Upper lobe of right lung (tissue), 1 donor: Measurements from ENCODE around the gene CMSS1. TPM values are rescaled to one million over a fixed set of nuclear protein-coding genes. Genes with fewer than 3 reads are reported as not detected.

ENCODE experiments used
- ATAC-seq: fragments of 200-7000 bp; cut with Tn5 transposase; one replicate; pipeline ENCODE4 v1.9.1; 2020; ENCODE audit warnings: mild to moderate bottlenecking, moderate library complexity
- DNase-seq: peaks from one replicate; pipeline ENCODE4 v3.0.0-alpha.2; 2020
- H3K27ac ChIP-seq: fragments of 200-600 bp; one replicate; pipeline ENCODE4 v1.8.0; 2022
- H3K27me3 ChIP-seq: fragments of 200-600 bp; one replicate; pipeline ENCODE4 v1.8.0; 2022; ENCODE audit warnings: mild to moderate bottlenecking
- H3K36me3 ChIP-seq: fragments of 200-600 bp; one replicate; pipeline ENCODE4 v1.8.0; 2022
- H3K4me1 ChIP-seq: fragments of 200-600 bp; one replicate; pipeline ENCODE4 v1.8.0; 2022
- H3K4me3 ChIP-seq: fragments of 200-600 bp; one replicate; pipeline ENCODE4 v1.8.0; 2022; ENCODE audit warnings: mild to moderate bottlenecking
- H3K9me3 ChIP-seq: fragments of 200-600 bp; one replicate; pipeline ENCODE4 v1.8.0; 2022
- intact Hi-C: fragments of 100-400 bp; cut with DNase I; formaldehyde crosslinking; loops from one replicate; pipeline ENCODE4 v1.11.0; 2022
- total RNA-seq: library from RNA; stranded (reverse); fragmentation: NEBNext Ultra II Directional; extraction: Animal tissue kit (Norgen Biotek cat#: 25700); gene quantifications from one replicate; pipeline ENCODE4 v1.2.1, GENCODE V29; 2021
- TF ChIP-seq, protein P1 (sequence below): fragments of 200-600 bp; IDR thresholded peaks from one replicate; pipeline ENCODE4 v1.8.0; 2022; ENCODE audit warnings: antibody characterized with exemption
- donor health status: DM: no; HTN: yes; CAD: no; lungs with severe emphysema.

Gene CMSS1
- total RNA-seq, 1 donor from 2014 or later: 20.6 TPM

DNA sequence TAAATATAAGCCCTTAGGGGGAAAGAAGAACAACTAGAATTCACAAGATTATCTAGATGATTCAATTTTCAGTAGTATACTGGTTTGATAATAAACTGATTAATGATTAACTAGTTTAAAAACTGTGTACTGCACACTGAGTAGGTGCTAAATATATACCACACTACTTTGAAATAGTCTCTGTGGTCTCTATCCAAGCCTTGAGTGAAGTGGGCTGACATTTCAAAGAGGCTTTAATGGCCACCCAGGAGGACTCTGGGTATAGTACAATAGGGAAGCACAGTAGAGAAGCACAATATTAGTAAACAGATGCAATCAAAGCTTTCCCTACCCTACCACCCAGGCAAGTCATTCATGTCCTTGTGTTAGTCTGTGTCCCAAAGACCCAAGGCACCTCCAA is 249.9 kb downstream of the CMSS1 start:
- intact Hi-C loops: loop anchor here (10.0 kb wide), 1 partner anchor 187 kb away; no protein-coding TSS in a partner anchor

DNA sequence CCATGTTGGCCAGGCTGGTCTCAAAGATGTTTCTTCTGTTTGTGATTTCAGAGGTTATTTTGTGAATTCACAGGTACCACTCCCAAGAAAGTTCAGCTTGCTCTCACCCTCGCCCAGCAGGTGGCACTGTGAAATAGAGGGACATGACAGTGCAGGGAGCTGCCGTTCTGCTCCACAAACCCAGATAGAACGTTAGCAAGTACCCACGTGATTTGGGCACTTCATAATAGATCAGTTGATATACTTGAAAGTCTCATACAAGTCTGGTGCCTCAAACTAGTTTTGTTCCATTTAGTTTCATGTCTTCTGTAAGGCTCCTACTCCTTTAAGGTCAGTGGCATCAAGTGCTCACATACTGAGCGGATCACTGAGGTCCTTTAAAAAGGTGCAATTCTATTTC is 251.2 kb downstream of the CMSS1 start:
- Histone ChIP-seq H3K4me1 (peaks cover 18% of the 10 kb centered on the region), H3K36me3 (no peaks in the 10 kb centered on the region), H3K27ac (no peak overlapping the region), H3K27me3 (no peaks in the 10 kb centered on the region), H3K4me3 (no peak overlapping the region), H3K9me3 (no peaks in the 10 kb centered on the region)
- peak; percentile 88 for DNase-seq
- intact Hi-C loops: loop anchor here (10.0 kb wide), 1 partner anchor 186 kb away; no protein-coding TSS in a partner anchor
- ATAC-seq: peak; percentile 97
- TF ChIP-seq, protein P1, sequence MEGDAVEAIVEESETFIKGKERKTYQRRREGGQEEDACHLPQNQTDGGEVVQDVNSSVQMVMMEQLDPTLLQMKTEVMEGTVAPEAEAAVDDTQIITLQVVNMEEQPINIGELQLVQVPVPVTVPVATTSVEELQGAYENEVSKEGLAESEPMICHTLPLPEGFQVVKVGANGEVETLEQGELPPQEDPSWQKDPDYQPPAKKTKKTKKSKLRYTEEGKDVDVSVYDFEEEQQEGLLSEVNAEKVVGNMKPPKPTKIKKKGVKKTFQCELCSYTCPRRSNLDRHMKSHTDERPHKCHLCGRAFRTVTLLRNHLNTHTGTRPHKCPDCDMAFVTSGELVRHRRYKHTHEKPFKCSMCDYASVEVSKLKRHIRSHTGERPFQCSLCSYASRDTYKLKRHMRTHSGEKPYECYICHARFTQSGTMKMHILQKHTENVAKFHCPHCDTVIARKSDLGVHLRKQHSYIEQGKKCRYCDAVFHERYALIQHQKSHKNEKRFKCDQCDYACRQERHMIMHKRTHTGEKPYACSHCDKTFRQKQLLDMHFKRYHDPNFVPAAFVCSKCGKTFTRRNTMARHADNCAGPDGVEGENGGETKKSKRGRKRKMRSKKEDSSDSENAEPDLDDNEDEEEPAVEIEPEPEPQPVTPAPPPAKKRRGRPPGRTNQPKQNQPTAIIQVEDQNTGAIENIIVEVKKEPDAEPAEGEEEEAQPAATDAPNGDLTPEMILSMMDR: peak; percentile 80

More for the DNA sequence above, 249.9 kb downstream of the CMSS1 start:
- DNase-seq (no peak), ATAC-seq (no peak)
- no peak overlapping the region for H3K27ac ChIP-seq
- H3K4me3 ChIP-seq: no peak overlapping the region
- no peaks in the 10 kb centered on the region for H3K27me3 ChIP-seq
- no peaks in the 10 kb centered on the region for H3K9me3 ChIP-seq
- TF ChIP-seq, protein P1: no peak
- peaks cover 20% of the 10 kb centered on the region for H3K4me1 ChIP-seq
- no peaks in the 10 kb centered on the region for H3K36me3 ChIP-seq

DNA sequence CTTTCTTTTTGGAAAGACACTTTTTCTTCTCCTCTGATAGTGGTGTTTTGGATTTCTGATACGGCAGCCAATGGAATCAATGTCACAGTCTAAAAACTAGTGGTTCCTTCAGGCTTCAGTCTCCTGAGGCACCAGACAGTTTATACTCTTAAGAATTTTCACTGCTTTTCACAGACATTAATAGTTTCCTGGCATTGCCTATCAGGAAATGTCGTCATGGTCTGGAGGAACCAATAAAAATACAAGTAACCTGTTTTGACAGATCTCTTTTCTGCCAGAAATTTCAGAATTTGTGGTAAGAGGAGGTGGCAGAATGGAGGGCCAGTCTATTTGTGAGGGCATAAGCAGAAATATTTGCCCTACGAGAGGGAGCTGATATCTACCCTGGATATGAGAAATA is 251.8 kb downstream of the CMSS1 start:
- ATAC-seq: no peak
- H3K27ac ChIP-seq: no peak overlapping the region
- intact Hi-C loops: loop anchor here (10.0 kb wide), 1 partner anchor 185 kb away; no protein-coding TSS in a partner anchor

DNA sequence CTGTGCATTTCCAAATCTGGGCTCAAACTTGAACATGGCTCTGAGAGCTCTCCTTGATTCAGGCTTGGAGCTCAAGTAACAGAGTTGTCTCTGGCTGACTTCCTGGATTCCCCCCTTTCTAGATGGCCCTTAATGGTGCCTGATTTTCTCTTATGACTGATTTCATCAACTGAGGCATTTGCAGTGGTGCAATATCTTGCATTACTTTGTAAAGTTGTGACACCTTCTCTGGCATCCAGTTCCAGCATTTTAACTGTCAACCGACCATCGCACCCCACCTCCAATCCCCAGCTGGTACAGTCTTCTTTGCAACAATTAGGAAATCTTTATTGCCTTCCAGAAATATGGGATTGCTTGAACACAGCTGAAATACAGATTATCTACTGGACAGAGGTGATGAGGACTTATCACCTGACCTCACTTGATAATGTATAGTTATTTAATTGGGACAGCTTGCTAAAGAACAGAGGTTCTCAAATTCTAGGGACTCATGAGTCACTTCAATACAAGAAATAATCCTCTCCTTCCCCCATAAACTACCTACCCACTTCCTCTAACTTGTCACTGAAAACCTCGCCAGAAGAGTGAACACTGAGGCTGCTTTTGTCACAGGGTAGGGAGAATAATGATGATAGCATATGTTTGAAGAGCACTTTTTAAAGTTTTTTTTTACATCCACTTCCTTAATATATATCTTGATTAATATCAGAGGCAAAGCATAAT is 254.8 kb downstream of the CMSS1 start:
- H3K4me3 ChIP-seq: no peak overlapping the region
- ATAC-seq: peak; percentile 40
- DNase-seq: no peak
- no peaks in the 10 kb centered on the region for H3K36me3 ChIP-seq
- no peak overlapping the region for H3K27ac ChIP-seq
- TF ChIP-seq, protein P1: no peak
- peaks cover 32% of the 10 kb centered on the region for H3K4me1 ChIP-seq
- H3K27me3 ChIP-seq: no peaks in the 10 kb centered on the region
- H3K9me3 ChIP-seq: no peaks in the 10 kb centered on the region
- intact Hi-C loops: no loop called here

More for the DNA sequence above, 251.8 kb downstream of the CMSS1 start:
- Histone ChIP-seq H3K36me3 (no peaks in the 10 kb centered on the region), H3K4me3 (no peak overlapping the region), H3K27me3 (no peaks in the 10 kb centered on the region), H3K4me1 (peaks cover 19% of the 10 kb centered on the region), H3K9me3 (no peaks in the 10 kb centered on the region)
- no peak for DNase-seq
- TF ChIP-seq, protein P1: no peak

DNA sequence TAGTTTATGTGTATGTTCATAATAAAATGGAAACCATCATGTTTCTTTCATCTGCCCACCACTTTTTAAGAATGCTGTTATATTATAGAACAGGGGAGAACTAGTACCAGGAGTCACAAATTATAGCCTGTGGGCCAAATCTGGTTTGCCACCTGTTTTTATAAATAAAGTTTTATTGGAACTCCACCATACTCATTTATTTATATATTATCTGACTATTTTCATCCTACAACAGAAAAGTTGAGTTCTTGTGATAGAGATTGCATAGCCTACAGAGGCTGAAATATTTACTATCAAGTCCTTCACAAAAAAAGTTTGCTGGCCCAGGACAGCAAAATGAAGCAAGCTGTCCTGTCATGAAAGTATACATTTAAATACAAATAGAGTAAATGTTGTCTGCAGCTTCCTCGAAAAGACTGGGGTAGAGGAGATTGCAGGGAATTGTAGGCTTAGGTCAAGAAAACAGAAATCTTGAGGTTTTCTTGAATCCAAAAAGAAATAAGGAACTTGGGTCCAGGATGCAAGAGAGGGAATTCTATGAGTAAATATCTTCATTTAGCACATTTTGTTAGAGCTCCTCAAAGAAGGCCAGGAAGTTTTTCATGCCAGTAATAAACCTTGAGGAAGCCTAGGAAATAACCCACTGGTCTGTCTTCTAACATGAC is 255.5 kb downstream of the CMSS1 start:
- intact Hi-C loops: no loop called here
- Histone ChIP-seq H3K4me3 (no peak overlapping the region), H3K27ac (peak overlapping the region; percentile 6), H3K9me3 (no peaks in the 10 kb centered on the region), H3K27me3 (no peaks in the 10 kb centered on the region), H3K4me1 (peaks cover 32% of the 10 kb centered on the region), H3K36me3 (no peaks in the 10 kb centered on the region)
- DNase-seq: no peak
- TF ChIP-seq, protein P1: no peak
- no peak for ATAC-seq
